B cell (primary cell): ENCODE measurements around the gene RSPH1. TPM values are rescaled to one million over a fixed set of nuclear protein-coding genes. Genes with fewer than 3 reads are reported as not detected.

Source experiments
- ATAC-seq: fragments of 200-7000 bp; cut with Tn5 transposase; one replicate; pipeline ENCODE4 v1.10.0; 2021; ENCODE audit warnings: low read depth, mild to moderate bottlenecking, moderate number of reproducible peaks, moderate library complexity
- CTCF ChIA-PET: fragments of 350-600 bp; sonication (Branson Sonifier 250); formaldehyde crosslinking; loops from one replicate; lab custom pipeline; 2021; ENCODE audit warnings: antibody characterized with exemption, inconsistent platforms; lab: Charles Lee
- POLR2A ChIA-PET: fragments of 350-600 bp; sonication (Branson Sonifier 250); formaldehyde crosslinking; loops from one replicate; lab custom pipeline; 2021; ENCODE audit warnings: antibody characterized with exemption; lab: Charles Lee
- DNase-seq: peaks from one replicate; pipeline ENCODE4 v3.0.0; 2013
- H2AFZ ChIP-seq: 2 replicates; pipeline ENCODE4 v1.6.1; 2012; ENCODE audit warnings: mild to moderate bottlenecking, low read depth, low read length; ENCODE audit not compliant: insufficient read depth, poor library complexity, severe bottlenecking
- H3K27ac ChIP-seq, 2 donors: 1 replicate in 1 of 2; 2 replicates in 1 of 2; pipeline ENCODE4 v1.5.1; 2012 to 2013; ENCODE audit warnings: low read length in 2 of 2, mild to moderate bottlenecking in 2 of 2, moderate library complexity in 1 of 2
- H3K27me3 ChIP-seq, 4 experiments: fragments of 200-600 bp in 1 of 4; sonication (generic) in 1 of 4; replicated peaks in 1 of 4; 1 replicate in 2 of 4; 2 replicates in 2 of 4; pipeline versions ENCODE4 v1.6.1 to v1.7.0; 2013 to 2016; ENCODE audit warnings: low read length in 3 of 4, mild to moderate bottlenecking in 2 of 4, mixed read lengths in 1 of 4, moderate library complexity in 1 of 4; ENCODE audit not compliant: insufficient read depth in 4 of 4, control insufficient read depth in 3 of 4; ENCODE audit errors: control extremely low read depth in 1 of 4
- H3K36me3 ChIP-seq, 2 experiments: replicated peaks in 1 of 2; 1 replicate in 1 of 2; 2 replicates in 1 of 2; pipeline versions ENCODE4 v1.6.1 to v1.7.1; 2013; ENCODE audit warnings: low read length in 1 of 2; ENCODE audit not compliant: insufficient read depth in 2 of 2, control insufficient read depth in 1 of 2; ENCODE audit errors: control extremely low read depth in 1 of 2, extremely low read depth in 1 of 2
- H3K4me1 ChIP-seq, 2 donors: fragments of 200-600 bp in 1 of 2; sonication (generic) in 1 of 2; 1 replicate in 1 of 2; 2 replicates in 1 of 2; pipeline versions ENCODE4 v1.5.1 to v1.6.1; 2013 to 2017; ENCODE audit warnings: low read length in 2 of 2; ENCODE audit not compliant: control insufficient read depth in 2 of 2, insufficient read depth in 2 of 2
- H3K4me2 ChIP-seq: replicated peaks from 2 replicates; pipeline ENCODE3; 2012; ENCODE audit warnings: mild to moderate bottlenecking, low read depth, low read length; ENCODE audit not compliant: poor library complexity, severe bottlenecking
- H3K4me3 ChIP-seq, 5 experiments: fragments of 200-600 bp in 1 of 5; sonication (generic) in 1 of 5; 1 replicate in 3 of 5; 2 replicates in 2 of 5; pipeline versions ENCODE4 v1.5.1 to v1.7.0; 2011 to 2016; ENCODE audit warnings: low read length in 4 of 5, mild to moderate bottlenecking in 4 of 5, low read depth in 2 of 5, control low read depth in 1 of 5, moderate library complexity in 1 of 5; ENCODE audit not compliant: insufficient read depth in 1 of 5; ENCODE audit errors: control extremely low read depth in 1 of 5, extremely low read depth in 1 of 5
- H3K79me2 ChIP-seq: fragments of 200-600 bp; sonication (generic); one replicate; pipeline ENCODE4 v1.6.0; 2016; ENCODE audit warnings: low read length; ENCODE audit not compliant: control insufficient read depth, insufficient read depth
- H3K9ac ChIP-seq: fragments of 200-600 bp; sonication (generic); 2 replicates; pipeline ENCODE4 v1.6.1; 2017; ENCODE audit warnings: mild to moderate bottlenecking, low read length, moderate library complexity
- H3K9me3 ChIP-seq, 3 donors: one replicate each; pipeline versions ENCODE4 v1.6.1 to v1.7.1; 2013; ENCODE audit warnings: low read length in 2 of 3; ENCODE audit not compliant: control insufficient read depth in 2 of 3, insufficient read depth in 1 of 3; ENCODE audit errors: control extremely low read depth in 1 of 3
- H4K20me1 ChIP-seq: 2 replicates; pipeline ENCODE4 v1.6.0; 2012; ENCODE audit warnings: mild to moderate bottlenecking, low read length; ENCODE audit not compliant: insufficient read depth, control insufficient read depth, poor library complexity, severe bottlenecking
- H3K27ac Mint-ChIP-seq: one replicate; pipeline ENCODE4 v1.8.0; 2021; ENCODE audit warnings: mixed read lengths
- H3K27me3 Mint-ChIP-seq: one replicate; pipeline ENCODE4 v1.8.0; 2021; ENCODE audit warnings: mixed read lengths
- H3K4me1 Mint-ChIP-seq: one replicate; pipeline ENCODE4 v1.8.0; 2021; ENCODE audit warnings: mixed read lengths
- H3K4me3 Mint-ChIP-seq: one replicate; pipeline ENCODE4 v1.8.0; 2021; ENCODE audit warnings: mixed read lengths
- H3K9me3 Mint-ChIP-seq: one replicate; pipeline ENCODE4 v1.8.0; 2022; ENCODE audit warnings: mixed read lengths; ENCODE audit not compliant: insufficient read depth
- EZH2 ChIP-seq: IDR thresholded peaks from 2 replicates; pipeline ENCODE4 v1.6.1; 2012; ENCODE audit warnings: borderline replicate concordance, low read depth, mild to moderate bottlenecking, moderate library complexity, low read length; ENCODE audit not compliant: insufficient read depth, poor library complexity, severe bottlenecking
- WGBS: methylation state at CpG from one replicate; pipeline ENCODE4 v1.1.5; 2013; ENCODE audit warnings: missing lambda C conversion rate; ENCODE audit not compliant: insufficient coverage; 5-methylcytosine and 5-hydroxymethylcytosine counted together
- intact Hi-C: fragments of 100-400 bp; cut with micrococcal nuclease; formaldehyde crosslinking; loops from one replicate; pipeline ENCODE4 v1.10.0; 2022
- polyA plus RNA-seq: library from polyadenylated mRNA; depleted of rRNA; stranded (reverse); fragments of >200 nt; gene quantifications from 2 replicates; pipeline ENCODE4 v1.2.3, GENCODE V29; 2012
- total RNA-seq, 2 donors: library from RNA; stranded (reverse); fragments of 120-200 nt in 1 of 2; gene quantifications; 1 replicate in 1 of 2; 2 replicates in 1 of 2; pipeline versions ENCODE4 v1.2.3 to v1.2.4, GENCODE V29; 2013 to 2022
- TF ChIP-seq, protein P1 (sequence below): fragments of 200-600 bp; IDR thresholded peaks from one replicate; pipeline ENCODE4 v1.8.0; 2022; ENCODE audit warnings: antibody characterized with exemption, mild to moderate bottlenecking

The RSPH1 gene
- total and polyA plus RNA-seq, 2 donors (not counting 1 experiment from before 2014, with no cell fraction given): 0.10 to 0.64 TPM

DNA sequence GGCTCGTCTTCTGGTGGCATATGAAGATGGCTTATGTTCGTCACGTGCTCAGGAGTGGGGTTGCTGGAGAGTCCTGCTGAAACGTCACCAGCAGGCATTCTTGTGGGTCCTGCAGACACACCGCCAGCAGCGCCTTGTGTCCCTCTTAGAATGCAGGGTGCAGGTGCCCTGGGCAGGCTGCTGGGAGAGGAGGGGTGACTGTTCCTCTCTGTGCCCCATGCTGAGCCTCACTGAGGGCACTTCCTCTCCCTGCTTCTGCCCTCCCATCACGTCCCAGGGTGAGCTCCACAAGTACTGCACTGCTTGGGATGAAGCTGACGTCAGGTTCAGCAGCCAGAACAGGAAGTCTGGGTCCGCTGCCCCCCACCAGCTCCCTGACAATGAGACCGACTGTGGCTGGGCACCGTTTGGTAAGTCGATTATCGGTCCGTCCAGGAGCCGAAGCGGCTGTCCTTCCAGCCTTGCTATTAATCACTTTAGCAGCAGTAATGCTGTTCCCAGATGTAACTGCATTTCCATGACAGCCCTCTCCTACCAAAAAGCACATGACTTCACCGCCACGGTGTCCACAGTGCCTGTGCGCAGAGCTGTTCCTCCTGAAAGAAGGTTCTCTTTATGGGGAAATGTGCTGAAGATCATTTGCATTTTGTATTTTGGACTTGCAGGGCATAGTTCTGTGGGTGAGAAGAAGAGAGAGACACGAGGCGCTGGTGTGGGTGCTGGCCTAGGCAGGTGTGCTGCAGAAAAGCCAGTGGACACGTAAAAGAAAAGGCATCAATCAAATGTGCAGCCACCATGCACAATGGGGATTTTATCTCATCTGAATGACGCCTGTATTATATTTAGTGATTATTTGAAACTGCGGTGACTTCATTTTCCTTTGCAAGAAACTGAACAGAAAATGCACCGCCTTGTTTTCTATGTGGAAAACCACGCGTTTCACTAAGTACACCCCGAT lies 38.7 kb upstream of the RSPH1 start:
- peaks cover 51 to 56% of the 10 kb centered on the region in 2 donors for H3K4me1 ChIP-seq
- H3K27ac ChIP-seq: peak overlapping the region; percentile 86 to 88
- ChIA-PET POLR2A (interaction anchor here (0.6 to 2.4 kb wide), 6 partner anchors 10 to 302 kb away, joined by 3 to 20 read pairs (median 4); partner anchors contain the start of gene SLC37A1), CTCF (interaction anchor here (0.8 to 5.9 kb wide), 13 partner anchors 10 to 275 kb away, joined by 3 to 59 read pairs (median 7); partner anchors contain the start of gene SLC37A1)
- WGBS: 11% methylated on average over 26 of the region's 28 CpGs
- peak overlapping the region in 4 of 5 experiments; percentile 34 to 52 (median 42) for H3K4me3 ChIP-seq
- H3K79me2 ChIP-seq: peaks cover 65% of the 10 kb centered on the region
- peaks cover 7% of the 10 kb centered on the region for H4K20me1 ChIP-seq
- Mint-ChIP-seq H3K27ac (peak overlapping the region; percentile 84), H3K9me3 (no peaks in the 10 kb centered on the region), H3K27me3 (no peaks in the 10 kb centered on the region), H3K4me3 (peak overlapping the region; percentile 72), H3K4me1 (peaks cover 81% of the 10 kb centered on the region)
- H3K9ac ChIP-seq: peak overlapping the region; percentile 52
- H3K4me2 ChIP-seq: peak overlapping the region; percentile 73
- TF ChIP-seq EZH2: no peak
- TF ChIP-seq, protein P1, sequence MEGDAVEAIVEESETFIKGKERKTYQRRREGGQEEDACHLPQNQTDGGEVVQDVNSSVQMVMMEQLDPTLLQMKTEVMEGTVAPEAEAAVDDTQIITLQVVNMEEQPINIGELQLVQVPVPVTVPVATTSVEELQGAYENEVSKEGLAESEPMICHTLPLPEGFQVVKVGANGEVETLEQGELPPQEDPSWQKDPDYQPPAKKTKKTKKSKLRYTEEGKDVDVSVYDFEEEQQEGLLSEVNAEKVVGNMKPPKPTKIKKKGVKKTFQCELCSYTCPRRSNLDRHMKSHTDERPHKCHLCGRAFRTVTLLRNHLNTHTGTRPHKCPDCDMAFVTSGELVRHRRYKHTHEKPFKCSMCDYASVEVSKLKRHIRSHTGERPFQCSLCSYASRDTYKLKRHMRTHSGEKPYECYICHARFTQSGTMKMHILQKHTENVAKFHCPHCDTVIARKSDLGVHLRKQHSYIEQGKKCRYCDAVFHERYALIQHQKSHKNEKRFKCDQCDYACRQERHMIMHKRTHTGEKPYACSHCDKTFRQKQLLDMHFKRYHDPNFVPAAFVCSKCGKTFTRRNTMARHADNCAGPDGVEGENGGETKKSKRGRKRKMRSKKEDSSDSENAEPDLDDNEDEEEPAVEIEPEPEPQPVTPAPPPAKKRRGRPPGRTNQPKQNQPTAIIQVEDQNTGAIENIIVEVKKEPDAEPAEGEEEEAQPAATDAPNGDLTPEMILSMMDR: no peak
- H3K36me3 ChIP-seq: peaks cover 4 to 23% of the 10 kb centered on the region in 2 experiments
- H3K27me3 ChIP-seq: no peaks in the 10 kb centered on the region
- DNase-seq (peak; percentile 87), ATAC-seq (peak; percentile 60)
- intact Hi-C loops: loop anchor here (1.0 to 10.0 kb wide), 5 partner anchors 10 to 610 kb away; no protein-coding TSS in a partner anchor
- no peak overlapping the region for H2AFZ ChIP-seq
- H3K9me3 ChIP-seq: no peaks in the 10 kb centered on the region
